Stimulated activated naive CD8-positive, alpha-beta T cell treated with anti-CD3 and anti-CD28 coated beads, Interleukin-15, Interleukin-2, amounts not matched to agents 100 ng/mL and 50 ng/mL, for 24 hours (primary cell): Measurements from ENCODE around the gene VPS8.
"Not testable (repeated sequence)": the region's sequence is repeated elsewhere in the genome, so short reads cannot be mapped to it uniquely, and the experiment has no call there.

ENCODE experiments used
- H3K27ac Mint-ChIP-seq: one replicate; pipeline ENCODE4 v1.8.0; 2021; ENCODE audit warnings: mild to moderate bottlenecking, mixed read lengths
- H3K27me3 Mint-ChIP-seq: one replicate; pipeline ENCODE4 v1.8.0; 2021; ENCODE audit warnings: mixed read lengths
- H3K36me3 Mint-ChIP-seq: one replicate; pipeline ENCODE4 v1.8.0; 2021; ENCODE audit warnings: low read depth, mixed read lengths
- H3K4me1 Mint-ChIP-seq: one replicate; pipeline ENCODE4 v1.8.0; 2021; ENCODE audit warnings: low read depth, mixed read lengths
- H3K4me3 Mint-ChIP-seq: one replicate; pipeline ENCODE4 v1.8.0; 2021; ENCODE audit warnings: mild to moderate bottlenecking, mixed read lengths
- H3K9me3 Mint-ChIP-seq: one replicate; pipeline ENCODE4 v1.8.0; 2021; ENCODE audit warnings: mixed read lengths

VPS8 gene

GRCh38 chr3:184970186-184970585 is 158.2 kb downstream of the VPS8 start:
- peaks cover 75% of the 10 kb centered on the region for H3K36me3 Mint-ChIP-seq
- H3K27ac Mint-ChIP-seq, result no peak overlapping the region
- H3K27me3 Mint-ChIP-seq, result no peaks in the 10 kb centered on the region
- H3K4me1 Mint-ChIP-seq, result peaks cover 10% of the 10 kb centered on the region
- peaks cover under 1% of the 10 kb centered on the region for H3K9me3 Mint-ChIP-seq
- H3K4me3 Mint-ChIP-seq, result no peak overlapping the region

- peaks cover 88% of the 10 kb centered on the region for H3K36me3 Mint-ChIP-seq
- H3K4me3 Mint-ChIP-seq, result no peak overlapping the region
- H3K27ac Mint-ChIP-seq, result no peak overlapping the region
- no peaks in the 10 kb centered on the region for H3K4me1 Mint-ChIP-seq
- H3K27me3 Mint-ChIP-seq, result no peaks in the 10 kb centered on the region
- H3K9me3 Mint-ChIP-seq, result peaks cover 15% of the 10 kb centered on the region
Observed at GRCh38 chr3:184977796-184978195, 165.8 kb downstream of the VPS8 start.

DNA sequence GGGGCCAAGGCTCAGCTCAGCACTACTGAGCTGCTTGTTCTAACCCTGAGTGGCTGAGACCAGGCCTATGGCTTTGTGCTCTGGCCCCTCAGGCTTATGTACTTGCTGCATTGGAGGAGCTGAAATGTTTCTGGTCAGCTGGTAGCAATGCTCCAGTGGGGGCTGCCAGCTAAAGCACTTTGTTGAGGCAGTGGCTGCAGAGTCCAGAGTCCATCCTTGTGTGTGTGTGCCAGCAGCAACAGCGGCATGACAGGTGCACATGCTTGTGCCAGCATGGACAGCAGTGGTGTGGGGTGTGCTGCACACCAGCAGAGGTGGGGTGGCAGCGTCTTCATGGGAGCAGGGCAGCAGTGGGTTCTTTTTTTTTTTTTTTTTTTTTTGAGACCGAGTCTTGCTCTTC is 169.1 kb downstream of the VPS8 start:
- Mint-ChIP-seq H3K9me3 (peaks cover 8% of the 10 kb centered on the region), H3K4me1 (no peaks in the 10 kb centered on the region), H3K27ac (no peak overlapping the region), H3K27me3 (no peaks in the 10 kb centered on the region), H3K36me3 (peaks cover 67% of the 10 kb centered on the region), H3K4me3 (no peak overlapping the region)

- no peaks in the 10 kb centered on the region for H3K27me3 Mint-ChIP-seq
- no peaks in the 10 kb centered on the region for H3K9me3 Mint-ChIP-seq
- H3K4me3 Mint-ChIP-seq, result no peak overlapping the region
- peaks cover 60% of the 10 kb centered on the region for H3K36me3 Mint-ChIP-seq
- no peak overlapping the region for H3K27ac Mint-ChIP-seq
- H3K4me1 Mint-ChIP-seq, result no peaks in the 10 kb centered on the region
Observed at GRCh38 chr3:184982076-184982475, 170.1 kb downstream of the VPS8 start.

- H3K36me3 Mint-ChIP-seq, result peaks cover 57% of the 10 kb centered on the region
- H3K27ac Mint-ChIP-seq, result no peak overlapping the region
- H3K4me1 Mint-ChIP-seq, result no peaks in the 10 kb centered on the region
- H3K27me3 Mint-ChIP-seq, result no peaks in the 10 kb centered on the region
- H3K9me3 Mint-ChIP-seq, result no peaks in the 10 kb centered on the region
- no peak overlapping the region for H3K4me3 Mint-ChIP-seq
Observed at GRCh38 chr3:184985586-184985985, 173.6 kb downstream of the VPS8 start.

- no peaks in the 10 kb centered on the region for H3K9me3 Mint-ChIP-seq
- no peaks in the 10 kb centered on the region for H3K27me3 Mint-ChIP-seq
- no peaks in the 10 kb centered on the region for H3K4me1 Mint-ChIP-seq
- no peak overlapping the region for H3K4me3 Mint-ChIP-seq
- H3K27ac Mint-ChIP-seq, result no peak overlapping the region
- H3K36me3 Mint-ChIP-seq, result peaks cover 54% of the 10 kb centered on the region
Observed at GRCh38 chr3:184986366-184986889, 174.5 kb downstream of the VPS8 start.

- peaks cover 26% of the 10 kb centered on the region for H3K36me3 Mint-ChIP-seq
- no peaks in the 10 kb centered on the region for H3K27me3 Mint-ChIP-seq
- H3K4me3 Mint-ChIP-seq, result no peak overlapping the region
- H3K27ac Mint-ChIP-seq, result no peak overlapping the region
- H3K4me1 Mint-ChIP-seq, result no peaks in the 10 kb centered on the region
- no peaks in the 10 kb centered on the region for H3K9me3 Mint-ChIP-seq
Observed at GRCh38 chr3:184993394-184993793, 181.4 kb downstream of the VPS8 start.

GRCh38 chr3:185003876-185004275 is 191.9 kb downstream of the VPS8 start:
- not testable (repeated sequence) for H3K4me1 Mint-ChIP-seq, H3K27ac Mint-ChIP-seq
- H3K36me3 Mint-ChIP-seq, result peaks cover 76% of the 10 kb centered on the region

DNA sequence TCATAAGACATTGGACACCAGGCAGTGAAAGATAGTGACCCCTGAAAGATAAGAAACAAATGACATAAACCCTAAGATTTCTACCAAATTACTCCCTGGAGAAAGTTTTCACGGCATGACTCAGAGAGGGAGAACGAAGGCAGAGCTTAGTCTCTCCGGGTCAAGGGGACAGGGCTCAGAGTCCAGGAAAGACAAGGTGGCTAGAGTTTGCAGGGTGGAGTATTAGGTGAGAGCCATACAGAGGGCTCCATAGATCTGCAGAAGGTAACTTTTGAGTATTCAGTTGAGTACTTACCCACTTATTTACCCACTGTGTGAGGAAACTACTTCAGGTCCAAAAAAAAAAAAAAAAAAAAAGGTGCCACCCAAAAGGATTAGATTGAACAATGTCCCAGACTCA is 197.7 kb downstream of the VPS8 start:
- H3K36me3 Mint-ChIP-seq, result peaks cover 75% of the 10 kb centered on the region
- H3K27ac Mint-ChIP-seq, result no peak overlapping the region
- H3K4me3 Mint-ChIP-seq, result no peak overlapping the region
- peaks cover 16% of the 10 kb centered on the region for H3K9me3 Mint-ChIP-seq
- no peaks in the 10 kb centered on the region for H3K27me3 Mint-ChIP-seq
- no peaks in the 10 kb centered on the region for H3K4me1 Mint-ChIP-seq

More at GRCh38 chr3:185003876-185004275, 191.9 kb downstream of the VPS8 start:
- not testable (repeated sequence) for H3K4me3 Mint-ChIP-seq, H3K27me3 Mint-ChIP-seq, H3K9me3 Mint-ChIP-seq

- Mint-ChIP-seq H3K9me3 (peaks cover 24% of the 10 kb centered on the region), H3K36me3 (peaks cover 63% of the 10 kb centered on the region)
- not testable (repeated sequence) for H3K4me1 Mint-ChIP-seq, H3K27ac Mint-ChIP-seq, H3K27me3 Mint-ChIP-seq, H3K4me3 Mint-ChIP-seq
Observed at GRCh38 chr3:185017584-185017983, 205.6 kb downstream of the VPS8 start.

DNA sequence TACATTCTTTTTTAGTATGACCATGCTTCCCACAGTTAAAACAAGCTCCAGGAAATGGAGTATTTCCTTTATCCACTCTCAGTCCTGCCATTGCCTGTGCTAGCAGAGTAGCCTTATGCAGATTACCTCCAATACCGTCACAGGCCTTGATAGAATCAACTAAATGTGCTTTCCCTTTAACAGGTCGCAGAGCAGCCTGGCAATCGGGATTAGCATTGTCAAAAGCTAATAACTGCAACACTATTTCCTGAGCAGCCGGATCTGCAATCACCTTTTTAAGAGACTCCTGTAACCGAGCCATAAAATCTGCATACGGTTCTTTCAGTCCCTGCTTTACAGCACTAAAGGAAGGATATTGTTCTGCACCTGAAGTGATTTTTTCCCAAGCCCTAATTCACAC is 206.0 kb downstream of the VPS8 start:
- H3K9me3 Mint-ChIP-seq, result peaks cover 24% of the 10 kb centered on the region
- not testable (repeated sequence) for H3K4me1 Mint-ChIP-seq, H3K27me3 Mint-ChIP-seq, H3K4me3 Mint-ChIP-seq, H3K27ac Mint-ChIP-seq
- peaks cover 65% of the 10 kb centered on the region for H3K36me3 Mint-ChIP-seq

DNA sequence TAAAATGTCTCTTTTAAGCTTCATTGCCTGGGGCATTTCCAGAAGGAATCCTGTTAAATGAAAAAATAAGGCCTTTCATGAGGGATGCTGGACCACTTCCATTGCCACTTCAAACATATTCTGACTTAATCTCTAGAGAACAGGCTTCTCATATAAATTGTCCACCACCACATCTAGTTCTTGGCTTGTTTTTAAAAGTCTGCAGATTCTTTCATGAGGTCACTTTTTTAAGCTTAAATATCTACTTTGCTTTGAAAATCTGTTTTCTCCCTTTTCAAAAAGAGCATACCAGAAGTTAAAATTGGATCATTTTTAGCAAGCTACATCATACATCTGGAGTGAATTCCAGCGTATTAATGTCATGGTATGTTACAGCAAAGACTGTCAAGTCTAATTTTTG is 209.3 kb downstream of the VPS8 start:
- H3K4me1 Mint-ChIP-seq, result no peaks in the 10 kb centered on the region
- peaks cover 66% of the 10 kb centered on the region for H3K36me3 Mint-ChIP-seq
- no peak overlapping the region for H3K4me3 Mint-ChIP-seq
- no peak overlapping the region for H3K27ac Mint-ChIP-seq
- H3K9me3 Mint-ChIP-seq, result peaks cover 18% of the 10 kb centered on the region
- no peaks in the 10 kb centered on the region for H3K27me3 Mint-ChIP-seq

GRCh38 chr3:185024406-185024805 is 212.4 kb downstream of the VPS8 start:
- Mint-ChIP-seq H3K36me3 (peaks cover 54% of the 10 kb centered on the region), H3K4me3 (no peak overlapping the region), H3K27me3 (no peaks in the 10 kb centered on the region), H3K9me3 (no peaks in the 10 kb centered on the region), H3K4me1 (no peaks in the 10 kb centered on the region), H3K27ac (no peak overlapping the region)

GRCh38 chr3:185024966-185025365 is 213.0 kb downstream of the VPS8 start:
- Mint-ChIP-seq H3K27ac (no peak overlapping the region), H3K9me3 (no peaks in the 10 kb centered on the region), H3K36me3 (peaks cover 54% of the 10 kb centered on the region), H3K27me3 (no peaks in the 10 kb centered on the region), H3K4me3 (no peak overlapping the region), H3K4me1 (no peaks in the 10 kb centered on the region)

DNA sequence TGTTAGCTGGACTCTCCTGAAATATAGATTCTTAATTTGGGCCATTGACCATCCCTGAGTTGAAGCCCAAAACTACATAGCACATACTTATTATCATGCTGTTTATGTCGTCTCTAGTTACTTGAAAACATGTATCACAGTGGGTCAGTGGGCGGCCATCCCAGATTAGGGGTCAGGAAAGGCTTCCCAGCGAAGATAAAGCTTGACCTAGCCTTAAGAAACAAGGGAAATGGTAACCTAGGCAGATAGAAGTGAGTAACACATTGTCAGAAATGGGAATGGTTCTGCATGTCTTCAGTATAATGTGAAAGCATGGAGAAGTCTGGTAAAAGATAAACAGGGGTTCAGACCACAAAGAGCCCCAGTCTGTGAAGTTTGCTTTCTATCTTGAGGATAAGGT is 216.2 kb downstream of the VPS8 start:
- peaks cover under 1% of the 10 kb centered on the region for H3K9me3 Mint-ChIP-seq
- no peaks in the 10 kb centered on the region for H3K4me1 Mint-ChIP-seq
- no peak overlapping the region for H3K27ac Mint-ChIP-seq
- no peak overlapping the region for H3K4me3 Mint-ChIP-seq
- H3K36me3 Mint-ChIP-seq, result peaks cover 67% of the 10 kb centered on the region
- no peaks in the 10 kb centered on the region for H3K27me3 Mint-ChIP-seq

DNA sequence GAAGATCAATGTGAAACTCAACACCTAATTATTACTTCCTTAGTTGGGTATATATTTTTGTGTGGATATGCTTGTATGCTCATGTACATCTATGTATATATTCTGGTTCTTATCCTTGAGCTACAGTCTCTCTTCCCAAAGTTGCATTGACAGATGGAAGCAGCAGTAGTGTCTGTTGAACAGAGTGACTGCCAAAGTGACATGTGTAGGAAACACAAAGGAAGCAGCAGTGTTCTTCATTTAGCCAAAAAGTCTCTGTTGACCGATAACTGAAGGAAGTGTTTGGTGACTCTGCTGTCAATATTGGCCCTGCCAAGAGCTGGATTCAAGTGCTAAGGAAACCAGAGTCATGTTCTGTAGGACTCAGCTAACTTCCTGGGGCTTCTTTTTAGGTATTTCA is 217.1 kb downstream of the VPS8 start:
- Mint-ChIP-seq H3K27me3 (no peaks in the 10 kb centered on the region), H3K4me3 (no peak overlapping the region), H3K36me3 (peaks cover 71% of the 10 kb centered on the region)

More for the DNA sequence above, 217.1 kb downstream of the VPS8 start:
- Mint-ChIP-seq H3K9me3 (peaks cover 6% of the 10 kb centered on the region), H3K27ac (no peak overlapping the region), H3K4me1 (no peaks in the 10 kb centered on the region)
